HFFc6 (cell line): ENCODE results near the gene HMX1. TPM values are rescaled to one million over a fixed set of nuclear protein-coding genes. Genes with fewer than 3 reads are reported as not detected.

Source experiments
- DNase-seq: peaks from one replicate; pipeline ENCODE4 v3.0.0-alpha.2; 2018
- H3K27ac Mint-ChIP-seq: 2 replicates; pipeline ENCODE4 v1.8.0; 2020; ENCODE audit warnings: mild to moderate bottlenecking, mixed read lengths
- H3K27me3 Mint-ChIP-seq: 2 replicates; pipeline ENCODE4 v1.8.0; 2021; ENCODE audit warnings: mild to moderate bottlenecking, moderate library complexity, mixed read lengths; ENCODE audit not compliant: insufficient read depth
- H3K36me3 Mint-ChIP-seq: 2 replicates; pipeline ENCODE4 v1.8.0; 2021; ENCODE audit warnings: low read depth, mixed read lengths
- H3K4me1 Mint-ChIP-seq: 2 replicates; pipeline ENCODE4 v1.8.0; 2020; ENCODE audit warnings: low read depth, mixed read lengths
- H3K4me3 Mint-ChIP-seq: 2 replicates; pipeline ENCODE4 v1.8.0; 2020; ENCODE audit warnings: mild to moderate bottlenecking, moderate library complexity, mixed read lengths
- H3K9me3 Mint-ChIP-seq: 2 replicates; pipeline ENCODE4 v1.8.0; 2020; ENCODE audit warnings: mild to moderate bottlenecking, mixed read lengths
- total RNA-seq, 6 experiments: library from RNA; stranded (reverse); fragmentation: NEBNext Ultra II Directional; extraction: Animal tissue kit (Norgen Biotek cat#: 25700); gene quantifications; 2 replicates in 1 of 6; 3 replicates in 5 of 6; pipeline ENCODE4 v1.2.3, GENCODE V29; 2021
- TF ChIP-seq, protein P1 (sequence below): fragments of 200-600 bp; sonication (generic); IDR thresholded peaks from 2 replicates; pipeline ENCODE4 v1.5.0; 2021; ENCODE audit warnings: antibody characterized with exemption, mild to moderate bottlenecking

Gene HMX1
- total RNA-seq, 6 experiments from 2014 or later = not detected

- Mint-ChIP-seq H3K4me1 (no peaks in the 10 kb centered on the region), H3K4me3 (no peak overlapping the region), H3K9me3 (peaks cover 28% of the 10 kb centered on the region), H3K36me3 (no peaks in the 10 kb centered on the region), H3K27ac (no peak overlapping the region), H3K27me3 (no peaks in the 10 kb centered on the region)
- no peak for DNase-seq
- TF ChIP-seq, protein P1, sequence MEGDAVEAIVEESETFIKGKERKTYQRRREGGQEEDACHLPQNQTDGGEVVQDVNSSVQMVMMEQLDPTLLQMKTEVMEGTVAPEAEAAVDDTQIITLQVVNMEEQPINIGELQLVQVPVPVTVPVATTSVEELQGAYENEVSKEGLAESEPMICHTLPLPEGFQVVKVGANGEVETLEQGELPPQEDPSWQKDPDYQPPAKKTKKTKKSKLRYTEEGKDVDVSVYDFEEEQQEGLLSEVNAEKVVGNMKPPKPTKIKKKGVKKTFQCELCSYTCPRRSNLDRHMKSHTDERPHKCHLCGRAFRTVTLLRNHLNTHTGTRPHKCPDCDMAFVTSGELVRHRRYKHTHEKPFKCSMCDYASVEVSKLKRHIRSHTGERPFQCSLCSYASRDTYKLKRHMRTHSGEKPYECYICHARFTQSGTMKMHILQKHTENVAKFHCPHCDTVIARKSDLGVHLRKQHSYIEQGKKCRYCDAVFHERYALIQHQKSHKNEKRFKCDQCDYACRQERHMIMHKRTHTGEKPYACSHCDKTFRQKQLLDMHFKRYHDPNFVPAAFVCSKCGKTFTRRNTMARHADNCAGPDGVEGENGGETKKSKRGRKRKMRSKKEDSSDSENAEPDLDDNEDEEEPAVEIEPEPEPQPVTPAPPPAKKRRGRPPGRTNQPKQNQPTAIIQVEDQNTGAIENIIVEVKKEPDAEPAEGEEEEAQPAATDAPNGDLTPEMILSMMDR = no peak
Observed at GRCh38 chr4:8820178-8821102, 51.2 kb downstream of the HMX1 start.

DNA sequence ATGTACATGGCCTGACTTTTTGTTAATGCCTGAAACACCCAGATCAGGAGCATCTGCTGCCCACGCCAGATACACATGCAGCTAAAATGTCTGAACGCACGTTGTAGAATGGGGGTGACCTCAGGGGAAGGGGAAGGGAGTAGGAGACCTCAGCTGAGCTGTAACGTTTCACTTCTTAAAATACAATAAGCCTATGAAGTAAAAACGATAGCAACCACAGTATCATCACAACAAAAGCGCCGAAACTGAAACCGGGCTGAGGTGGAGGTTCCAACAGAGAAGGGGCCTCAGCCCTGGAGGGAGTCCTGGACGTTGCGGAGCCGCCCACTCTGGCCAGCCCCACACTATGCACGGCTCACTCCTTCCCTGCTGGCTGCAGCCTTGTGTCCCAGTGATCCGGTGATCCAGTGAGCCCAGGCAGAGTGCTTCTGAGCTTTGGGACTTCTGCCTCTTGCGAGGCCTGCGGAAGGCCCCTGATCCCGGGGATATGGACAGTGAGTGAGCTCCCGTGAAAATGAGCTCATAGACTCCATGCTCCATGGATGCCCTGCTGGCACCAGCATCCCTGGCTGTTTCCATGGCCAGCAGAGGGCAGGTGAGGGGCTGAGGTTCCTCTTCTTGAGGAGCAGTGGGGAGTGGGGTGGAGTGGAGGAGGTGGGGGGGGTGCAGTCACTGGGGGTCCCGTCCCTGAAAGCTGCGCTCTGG is 52.0 kb downstream of the HMX1 start:
- TF ChIP-seq, protein P1 = no peak
- Mint-ChIP-seq H3K27me3 (no peaks in the 10 kb centered on the region), H3K27ac (no peak overlapping the region), H3K36me3 (no peaks in the 10 kb centered on the region), H3K9me3 (peaks cover 28% of the 10 kb centered on the region), H3K4me3 (no peak overlapping the region), H3K4me1 (no peaks in the 10 kb centered on the region)
- no peak for DNase-seq

GRCh38 chr4:8819019-8819418 is 52.6 kb downstream of the HMX1 start:
- Mint-ChIP-seq H3K9me3 (peaks cover 27% of the 10 kb centered on the region), H3K4me3 (no peak overlapping the region), H3K36me3 (no peaks in the 10 kb centered on the region), H3K4me1 (no peaks in the 10 kb centered on the region), H3K27ac (no peak overlapping the region), H3K27me3 (no peaks in the 10 kb centered on the region)
- TF ChIP-seq, protein P1 = no peak
- DNase-seq = no peak

- TF ChIP-seq, protein P1 = no peak
- no peaks in the 10 kb centered on the region for H3K4me1 Mint-ChIP-seq
- no peaks in the 10 kb centered on the region for H3K36me3 Mint-ChIP-seq
- peaks cover 23% of the 10 kb centered on the region for H3K9me3 Mint-ChIP-seq
- H3K27ac Mint-ChIP-seq = no peak overlapping the region
- H3K4me3 Mint-ChIP-seq = no peak overlapping the region
- no peaks in the 10 kb centered on the region for H3K27me3 Mint-ChIP-seq
- no peak for DNase-seq
Observed at GRCh38 chr4:8818063-8818881, 53.4 kb downstream of the HMX1 start.

DNA sequence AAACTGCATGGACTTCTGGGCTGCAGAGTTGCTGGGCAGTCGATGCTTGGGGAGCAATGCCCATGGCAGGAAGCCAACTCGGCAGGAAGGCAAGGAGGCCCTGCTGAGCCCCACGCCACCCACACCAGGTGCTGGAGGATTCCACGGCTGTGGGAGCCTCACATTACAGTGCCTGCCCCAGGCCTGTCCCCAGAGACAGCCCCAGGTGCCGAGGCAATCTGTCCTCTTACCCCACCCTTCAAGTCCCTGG is 53.9 kb downstream of the HMX1 start:
- Mint-ChIP-seq H3K4me1 (no peaks in the 10 kb centered on the region), H3K4me3 (no peak overlapping the region), H3K36me3 (no peaks in the 10 kb centered on the region), H3K27ac (no peak overlapping the region), H3K9me3 (peaks cover 23% of the 10 kb centered on the region), H3K27me3 (no peaks in the 10 kb centered on the region)
- DNase-seq = no peak
- TF ChIP-seq, protein P1 = no peak
